Endothelial cell of hepatic sinusoid (primary cell): Measurements from ENCODE around the gene ZNF503.

Experiments
- in situ Hi-C: cut with HindIII; loops from 2 replicates; pipeline ENCODE4 v1.10.0; 2017; ENCODE audit warnings: low sequenced_read_pairs

ZNF503 gene, protein sequence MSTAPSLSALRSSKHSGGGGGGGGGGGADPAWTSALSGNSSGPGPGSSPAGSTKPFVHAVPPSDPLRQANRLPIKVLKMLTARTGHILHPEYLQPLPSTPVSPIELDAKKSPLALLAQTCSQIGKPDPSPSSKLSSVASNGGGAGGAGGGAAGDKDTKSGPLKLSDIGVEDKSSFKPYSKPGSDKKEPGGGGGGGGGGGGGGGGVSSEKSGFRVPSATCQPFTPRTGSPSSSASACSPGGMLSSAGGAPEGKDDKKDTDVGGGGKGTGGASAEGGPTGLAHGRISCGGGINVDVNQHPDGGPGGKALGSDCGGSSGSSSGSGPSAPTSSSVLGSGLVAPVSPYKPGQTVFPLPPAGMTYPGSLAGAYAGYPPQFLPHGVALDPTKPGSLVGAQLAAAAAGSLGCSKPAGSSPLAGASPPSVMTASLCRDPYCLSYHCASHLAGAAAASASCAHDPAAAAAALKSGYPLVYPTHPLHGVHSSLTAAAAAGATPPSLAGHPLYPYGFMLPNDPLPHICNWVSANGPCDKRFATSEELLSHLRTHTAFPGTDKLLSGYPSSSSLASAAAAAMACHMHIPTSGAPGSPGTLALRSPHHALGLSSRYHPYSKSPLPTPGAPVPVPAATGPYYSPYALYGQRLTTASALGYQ

GRCh38 chr10:75401569-75402485 is at the start of gene ZNF503:
TSS of gene ZNF503 (minus strand) at chr10:75401764. CDS start at chr10:75401419, 345 bp downstream.
- in situ Hi-C loops = no loop called here

DNA sequence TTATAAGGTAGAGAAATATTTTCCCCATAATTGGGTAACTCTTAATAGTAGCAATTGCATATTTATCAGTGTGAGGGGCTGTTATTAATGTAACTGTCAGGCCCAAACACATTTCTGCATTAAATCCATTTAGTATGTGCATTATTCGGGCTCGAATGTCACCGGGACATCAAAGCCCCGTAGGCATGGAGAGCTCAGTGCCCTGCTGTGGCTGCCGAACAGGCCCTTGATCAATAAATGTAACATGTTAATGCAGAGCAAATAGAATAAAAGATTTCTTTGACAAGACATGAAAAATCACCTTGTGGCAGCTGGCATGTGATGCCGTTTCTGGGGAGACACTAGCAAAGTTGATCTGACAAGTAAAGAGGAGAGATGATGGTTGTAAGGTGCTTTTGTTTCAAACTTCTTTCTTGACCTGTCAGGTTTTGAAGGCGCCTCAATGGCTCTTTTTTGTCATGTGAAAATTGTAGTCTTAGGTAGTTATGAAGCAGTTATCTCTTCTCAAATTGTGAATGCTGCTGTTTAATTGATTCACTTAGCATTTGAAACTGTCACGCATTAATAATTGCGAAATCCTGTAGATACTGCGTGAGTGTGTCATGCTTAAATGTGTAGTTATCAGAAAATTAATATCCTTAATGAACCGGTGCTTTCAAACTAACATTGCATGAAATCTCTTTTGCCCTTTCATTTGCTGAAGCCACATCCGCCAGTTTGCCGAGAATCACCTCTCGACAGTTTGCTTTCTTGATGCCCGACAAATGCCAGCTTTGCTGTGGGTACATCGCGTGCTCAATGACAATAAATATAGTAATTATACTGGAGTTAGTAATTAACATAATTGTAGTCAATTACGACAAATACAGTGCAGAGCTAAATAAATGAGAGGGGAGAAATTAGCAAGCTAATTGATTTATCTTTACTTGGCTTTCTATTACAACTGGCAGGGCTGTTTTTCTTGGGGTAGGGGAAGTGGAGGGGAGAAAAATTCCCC is 49.4 kb upstream of the ZNF503 start:
- in situ Hi-C loops = no loop called here

DNA sequence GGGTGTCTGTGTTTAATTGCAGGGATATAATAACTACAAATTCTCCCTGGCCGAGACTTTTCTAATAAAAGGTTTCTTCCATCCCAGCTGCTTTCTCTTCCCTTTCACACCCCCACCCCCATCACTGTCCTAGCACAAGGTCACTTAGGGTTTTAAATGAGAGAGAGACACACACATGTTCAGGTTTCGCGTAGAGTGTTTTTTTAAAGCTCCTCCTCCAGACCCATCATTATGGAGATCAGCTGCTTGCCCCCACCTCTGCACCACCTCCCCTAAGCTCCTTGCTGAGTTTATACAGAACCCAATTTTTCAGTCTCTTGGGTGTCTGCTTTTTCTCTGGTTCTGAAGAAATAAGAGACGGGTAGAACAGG is 48.5 kb upstream of the ZNF503 start:
- in situ Hi-C loops = no loop called here

GRCh38 chr10:75449382-75450074 is 48.0 kb upstream of the ZNF503 start:
- in situ Hi-C loops = no loop called here

- in situ Hi-C loops = no loop called here
Measured at GRCh38 chr10:75448166-75448565, 46.6 kb upstream of the ZNF503 start.

DNA sequence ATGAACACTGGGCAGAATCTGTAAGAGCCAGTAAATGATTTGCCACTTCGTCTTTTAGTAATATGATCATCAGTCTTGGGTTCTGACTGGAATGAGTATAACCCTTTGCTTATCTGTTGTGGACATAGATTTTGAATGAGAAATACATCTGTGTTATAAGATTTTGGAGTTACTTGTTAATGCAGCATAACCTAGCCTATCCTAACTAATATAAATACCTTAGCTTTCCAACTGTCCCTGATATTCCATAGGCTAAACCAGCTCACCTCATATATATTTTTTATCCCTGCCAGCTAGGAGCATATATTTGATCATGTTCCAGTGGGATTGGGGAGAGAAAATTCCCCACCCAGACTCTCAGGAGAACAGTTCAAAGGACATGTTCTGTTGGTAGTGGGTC is 44.9 kb upstream of the ZNF503 start:
- in situ Hi-C loops = no loop called here

DNA sequence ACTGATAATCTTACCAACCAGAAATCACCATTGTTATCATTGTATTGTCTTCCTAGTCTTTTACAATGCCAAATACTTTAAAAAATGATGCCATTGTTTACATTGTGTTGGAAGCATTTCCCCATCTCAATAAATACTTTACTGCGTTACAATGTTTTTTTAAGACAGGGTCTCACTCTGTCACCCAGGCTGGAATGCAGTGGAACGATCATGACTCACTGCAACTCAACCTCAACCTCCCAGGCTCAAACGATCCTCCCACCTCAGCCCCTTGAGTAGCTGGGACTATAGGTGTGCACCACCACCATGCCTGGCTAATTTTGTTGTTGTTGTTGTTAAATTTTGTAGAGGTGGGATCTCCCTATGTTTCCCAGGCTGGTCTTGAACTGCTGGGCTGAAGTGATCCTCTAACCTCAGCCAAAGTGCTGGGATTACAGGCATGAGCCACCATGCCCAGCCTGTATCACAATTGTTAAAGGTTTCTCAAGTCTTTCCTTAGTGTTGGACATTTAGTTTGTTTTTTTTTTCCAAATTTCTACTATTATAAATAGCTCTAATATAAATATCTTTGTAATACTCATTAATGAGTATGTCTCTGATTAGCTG is 43.3 kb upstream of the ZNF503 start:
- in situ Hi-C loops = no loop called here

- in situ Hi-C loops = no loop called here
Measured at GRCh38 chr10:75443362-75443761, 41.8 kb upstream of the ZNF503 start.

DNA sequence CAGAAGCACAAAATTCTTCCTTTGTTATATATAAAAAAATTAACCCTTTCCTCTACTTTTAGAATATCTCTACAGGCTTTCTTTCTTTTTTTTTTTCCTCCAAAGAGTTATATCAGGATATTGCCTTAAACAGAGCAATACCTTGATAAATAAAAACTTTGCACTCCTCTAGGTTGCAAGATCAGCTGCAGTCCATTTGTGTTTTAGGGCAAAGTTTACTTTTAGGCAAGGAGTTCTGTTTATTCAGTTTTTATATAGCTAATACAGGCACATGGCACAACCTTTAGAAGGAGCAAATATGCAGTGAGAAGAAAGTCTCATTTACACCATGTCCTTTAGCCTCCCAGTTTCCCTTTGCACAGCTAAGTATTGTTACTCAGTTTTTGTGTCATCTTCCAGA is 40.1 kb upstream of the ZNF503 start:
- in situ Hi-C loops = no loop called here

GRCh38 chr10:75441196-75441595 is 39.6 kb upstream of the ZNF503 start:
- in situ Hi-C loops = no loop called here

DNA sequence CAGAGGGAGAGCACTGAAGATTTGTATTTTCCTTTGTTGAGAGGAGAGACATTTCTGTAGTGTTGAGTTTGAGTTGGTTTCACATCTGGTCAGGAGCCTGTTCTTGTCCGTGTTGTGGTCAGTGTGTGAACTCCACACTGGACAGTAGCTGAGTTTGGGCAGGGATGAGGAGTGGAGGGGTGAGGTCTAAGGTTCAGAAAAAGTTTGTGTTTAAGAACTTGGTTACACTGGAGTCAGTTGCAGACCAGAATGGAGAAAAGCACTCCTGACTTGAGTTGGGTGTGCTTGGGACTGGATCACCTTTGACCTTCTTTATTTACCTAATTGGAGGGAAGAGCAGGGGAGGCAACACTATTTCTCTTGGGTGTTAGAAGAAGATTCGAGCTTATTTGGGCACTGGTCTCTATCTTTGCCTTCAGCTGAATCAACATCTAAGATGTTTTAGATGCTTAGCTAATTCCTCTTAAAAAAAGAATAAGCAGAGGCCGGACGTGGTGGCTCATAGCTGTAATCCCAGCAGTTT is 38.8 kb upstream of the ZNF503 start:
- in situ Hi-C loops = no loop called here

DNA sequence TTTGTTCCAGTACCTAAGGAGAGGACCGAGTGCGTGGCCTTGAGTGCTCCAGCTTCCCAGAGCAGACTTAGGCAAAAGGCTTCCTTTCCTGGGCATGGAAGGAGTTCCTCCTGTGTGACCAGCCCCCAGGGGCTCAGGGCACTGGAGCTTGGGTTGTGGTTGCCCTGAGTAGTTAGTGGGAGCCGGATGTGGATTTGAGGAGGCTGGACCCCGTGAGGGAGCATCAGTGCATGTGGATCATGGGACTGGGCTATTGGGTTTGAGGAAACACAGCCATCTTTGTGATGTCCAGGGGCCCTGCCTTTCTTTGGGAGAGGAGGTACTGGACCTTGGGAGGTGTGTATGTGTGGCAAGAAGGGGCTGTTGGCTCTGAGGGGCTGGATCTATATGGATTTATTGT is 38.2 kb upstream of the ZNF503 start:
- in situ Hi-C loops = no loop called here

DNA sequence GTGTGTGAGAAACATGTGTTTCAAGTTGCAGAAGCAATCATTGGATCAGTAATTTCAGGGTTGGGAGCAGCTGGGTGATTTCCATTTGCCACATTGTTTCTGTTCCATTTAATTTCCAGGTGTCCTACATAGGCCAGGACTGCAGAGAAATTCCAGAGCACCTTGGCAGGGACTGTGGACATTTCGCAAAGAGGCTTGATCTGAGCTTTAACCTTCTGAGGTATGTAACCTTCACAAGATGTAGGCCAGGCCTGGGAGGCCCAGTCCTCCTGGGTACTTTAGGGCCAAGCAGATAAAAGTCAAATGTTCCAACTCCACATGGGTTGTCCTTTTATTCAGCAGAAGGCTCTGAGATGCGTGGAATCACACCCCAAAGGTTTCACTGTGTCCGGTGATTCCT is 36.7 kb upstream of the ZNF503 start:
- in situ Hi-C loops = no loop called here

GRCh38 chr10:75437693-75438092 is 36.1 kb upstream of the ZNF503 start:
- in situ Hi-C loops = no loop called here

- in situ Hi-C loops = no loop called here
Measured at GRCh38 chr10:75436896-75437295, 35.3 kb upstream of the ZNF503 start.

- in situ Hi-C loops = no loop called here
Measured at GRCh38 chr10:75435291-75435690, 33.7 kb upstream of the ZNF503 start.

DNA sequence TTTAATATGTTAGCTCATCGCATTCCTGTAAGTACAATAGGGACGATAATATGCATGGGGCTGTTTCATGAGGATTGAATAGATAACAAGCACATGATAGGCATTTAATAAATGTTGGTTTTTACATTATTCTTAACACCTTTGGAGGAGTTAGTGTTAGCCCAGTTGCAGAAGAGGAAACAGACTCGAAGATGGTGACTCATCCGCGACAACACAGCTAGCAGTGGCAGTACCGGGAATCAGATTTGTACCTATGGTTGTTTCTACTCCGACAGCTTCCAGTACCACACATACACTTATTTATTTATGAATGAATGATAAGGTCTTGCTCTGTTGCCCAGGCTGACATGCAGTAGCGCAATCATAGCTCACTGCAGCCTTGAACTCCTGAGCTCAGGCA is 32.7 kb upstream of the ZNF503 start:
- in situ Hi-C loops = no loop called here

- in situ Hi-C loops = no loop called here
Measured at GRCh38 chr10:75433216-75433615, 31.7 kb upstream of the ZNF503 start.

DNA sequence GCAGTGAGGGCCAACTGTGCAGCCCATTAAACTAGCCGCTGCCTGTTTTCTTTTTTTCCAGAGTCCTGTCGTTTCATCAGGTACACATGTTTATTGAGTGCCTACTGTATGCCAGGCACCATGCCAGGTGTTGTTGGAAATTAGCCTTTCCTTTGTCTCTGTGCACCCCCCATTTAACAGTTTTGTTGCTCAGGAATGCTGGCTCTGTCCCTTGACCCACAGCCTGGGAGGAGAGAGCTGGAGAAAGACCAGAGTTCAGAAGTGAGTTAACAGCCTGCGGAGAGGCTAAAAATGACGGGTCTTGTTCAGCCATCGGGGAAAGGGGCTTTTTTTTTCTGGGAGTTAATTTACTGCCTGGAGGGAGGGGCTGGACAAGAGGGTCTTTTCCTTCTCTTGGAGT is 31.2 kb upstream of the ZNF503 start:
- in situ Hi-C loops = no loop called here
